IMR-90 (cell line): ENCODE results near the gene MLLT10. TPM values are rescaled to one million over a fixed set of nuclear protein-coding genes. Genes with fewer than 3 reads are reported as not detected.

Experiments
- ATAC-seq: fragments of 200-7000 bp; cut with Tn5 transposase; 2 replicates; pipeline ENCODE4 v1.9.1; 2020; ENCODE audit warnings: low read depth, mild to moderate bottlenecking, moderate library complexity
- Bru-seq: library from RNA; stranded (reverse); fragments of 400-500 nt; gene quantifications from one replicate; lab custom pipeline; 2021; lab: Mats Ljungman, UMichigan
- BruChase-seq, 2 experiments: library from RNA; stranded (reverse); fragments of 400-500 nt; gene quantifications; one replicate each; lab custom pipeline; 2021; lab: Mats Ljungman, UMichigan
- BruUV-seq: library from RNA; stranded (reverse); fragments of 400-500 nt; replicated peaks from 2 replicates; lab custom pipeline; 2021; lab: Mats Ljungman, UMichigan
- CTCF ChIA-PET: fragments of 300-600 bp; formaldehyde crosslinking; extraction: SDS; loops from one replicate; lab custom pipeline; 2021; ENCODE audit warnings: antibody characterized with exemption; lab: Yijun Ruan, JAX
- POLR2A ChIA-PET: fragments of 300-600 bp; sonication (Branson Sonifier 250); formaldehyde crosslinking; loops from one replicate; lab custom pipeline; 2022; ENCODE audit warnings: antibody characterized with exemption; ENCODE audit not compliant: unreplicated experiment; lab: Charles Lee
- DNase-seq: peaks from one replicate; pipeline ENCODE4 v3.0.0; 2013
- H2AFZ ChIP-seq: replicated peaks from 2 replicates; pipeline ENCODE3; 2013; ENCODE audit warnings: low read length, mild to moderate bottlenecking; ENCODE audit not compliant: poor library complexity
- H2AK5ac ChIP-seq: 2 replicates; pipeline ENCODE4 v1.6.1; 2013; ENCODE audit warnings: low read depth, low read length, inconsistent platforms
- H2AK9ac ChIP-seq: replicated peaks from 2 replicates; pipeline ENCODE3; 2013; ENCODE audit warnings: mild to moderate bottlenecking, low read depth, low read length, moderate library complexity; ENCODE audit not compliant: poor library complexity
- H2BK120ac ChIP-seq: 2 replicates; pipeline ENCODE4 v1.6.1; 2013; ENCODE audit warnings: low read depth, low read length, inconsistent platforms
- H2BK15ac ChIP-seq: 3 replicates; pipeline ENCODE4 v1.6.1; 2013; ENCODE audit warnings: low read depth, low read length, inconsistent platforms
- H2BK20ac ChIP-seq: 2 replicates; pipeline ENCODE4 v1.6.1; 2013; ENCODE audit warnings: low read depth, mild to moderate bottlenecking, inconsistent platforms, low read length, moderate library complexity
- H2BK5ac ChIP-seq: 2 replicates; pipeline ENCODE4 v1.6.1; 2013; ENCODE audit warnings: mild to moderate bottlenecking, low read depth, low read length, inconsistent platforms; ENCODE audit not compliant: poor library complexity, severe bottlenecking
- H3K14ac ChIP-seq: replicated peaks from 2 replicates; pipeline ENCODE4 v1.6.1; 2013; ENCODE audit warnings: low read depth, low read length, inconsistent platforms
- H3K18ac ChIP-seq: 2 replicates; pipeline ENCODE4 v1.6.1; 2013; ENCODE audit warnings: low read depth, low read length, control low read depth
- H3K23ac ChIP-seq: 2 replicates; pipeline ENCODE4 v1.6.1; 2013; ENCODE audit warnings: low read depth, low read length, inconsistent platforms
- H3K27ac ChIP-seq: 2 replicates; pipeline ENCODE4 v1.5.1; 2013; ENCODE audit warnings: mild to moderate bottlenecking, control low read depth, low read length; ENCODE audit not compliant: insufficient read depth
- H3K27me3 ChIP-seq: 2 replicates; pipeline ENCODE4 v1.6.1; 2013; ENCODE audit warnings: low read length; ENCODE audit not compliant: control insufficient read depth, insufficient read depth
- H3K36me3 ChIP-seq: 2 replicates; pipeline ENCODE4 v1.6.1; 2013; ENCODE audit warnings: low read length, mixed read lengths; ENCODE audit not compliant: control insufficient read depth, insufficient read depth
- H3K4ac ChIP-seq: 2 replicates; pipeline ENCODE4 v1.6.1; 2013; ENCODE audit warnings: low read depth, low read length, inconsistent platforms
- H3K4me1 ChIP-seq: 2 replicates; pipeline ENCODE4 v1.6.1; 2013; ENCODE audit warnings: low read length, mixed read lengths; ENCODE audit not compliant: control insufficient read depth, insufficient read depth
- H3K4me2 ChIP-seq: 2 replicates; pipeline ENCODE4 v1.6.1; 2013; ENCODE audit warnings: low read depth, mild to moderate bottlenecking, control low read depth, low read length, moderate library complexity
- H3K4me3 ChIP-seq: 2 replicates; pipeline ENCODE4 v1.5.1; 2013; ENCODE audit warnings: low read depth, mild to moderate bottlenecking, control low read depth, low read length, moderate library complexity; ENCODE audit not compliant: insufficient read depth
- H3K56ac ChIP-seq: 2 replicates; pipeline ENCODE4 v1.6.1; 2013; ENCODE audit warnings: low read length, inconsistent platforms; ENCODE audit not compliant: insufficient read depth; ENCODE audit errors: extremely low read depth
- H3K79me1 ChIP-seq, 2 experiments: 2 replicates each; pipeline ENCODE4 v1.6.1; 2013; ENCODE audit warnings: low read length in 2 of 2, inconsistent platforms in 1 of 2, low read depth in 1 of 2
- H3K9ac ChIP-seq: 2 replicates; pipeline ENCODE4 v1.6.1; 2013; ENCODE audit warnings: low read depth, low read length, control low read depth
- H3K9me1 ChIP-seq: 2 replicates; pipeline ENCODE4 v1.6.1; 2013; ENCODE audit warnings: low read length, inconsistent platforms; ENCODE audit not compliant: insufficient read depth
- H3K9me3 ChIP-seq: 2 replicates; pipeline ENCODE4 v1.6.1; 2013; ENCODE audit warnings: low read length; ENCODE audit not compliant: control insufficient read depth, insufficient read depth
- H4K20me1 ChIP-seq: 2 replicates; pipeline ENCODE4 v1.6.1; 2013; ENCODE audit warnings: low read length, inconsistent platforms; ENCODE audit not compliant: insufficient read depth
- H4K5ac ChIP-seq: 2 replicates; pipeline ENCODE4 v1.6.1; 2013; ENCODE audit warnings: mild to moderate bottlenecking, low read depth, low read length, control low read depth
- H4K8ac ChIP-seq, 2 experiments: 2 replicates each; pipeline ENCODE4 v1.6.1; 2013; ENCODE audit warnings: low read depth in 2 of 2, low read length in 2 of 2, control low read depth in 1 of 2, inconsistent platforms in 1 of 2
- H4K91ac ChIP-seq: 2 replicates; pipeline ENCODE4 v1.6.1; 2013; ENCODE audit warnings: low read depth, low read length, inconsistent platforms; ENCODE audit not compliant: insufficient read depth
- BHLHE40 ChIP-seq: fragments of 150-350 bp; IDR thresholded peaks from 2 replicates; pipeline ENCODE4 v1.6.1; 2016; ENCODE audit warnings: mild to moderate bottlenecking, low read depth, low read length
- CEBPB ChIP-seq: IDR thresholded peaks from 2 replicates; pipeline ENCODE4 v1.6.1; 2012; ENCODE audit warnings: low read depth, low read length, improper control_type of control experiment
- CHD1 ChIP-seq: IDR thresholded peaks from 2 replicates; pipeline ENCODE4 v1.6.1; 2012; ENCODE audit warnings: low read depth, low read length, improper control_type of control experiment
- CTCF ChIP-seq: conservative IDR thresholded peaks from 2 replicates; pipeline ENCODE4 v1.5.1; 2012; ENCODE audit warnings: mild to moderate bottlenecking, low read depth, low read length, improper control_type of control experiment
- ELK1 ChIP-seq: fragments of 150-350 bp; IDR thresholded peaks from 2 replicates; pipeline ENCODE4 v1.6.1; 2016; ENCODE audit warnings: low read depth, mild to moderate bottlenecking, low read length, moderate library complexity, borderline replicate concordance
- NFE2L2 ChIP-seq: fragments of 150-350 bp; IDR thresholded peaks from 2 replicates; pipeline ENCODE4 v1.6.1; 2016; ENCODE audit warnings: low read depth, mild to moderate bottlenecking, low read length
- POLR2A ChIP-seq: IDR thresholded peaks from 2 replicates; pipeline ENCODE4 v1.6.1; 2012; ENCODE audit warnings: mild to moderate bottlenecking, low read depth, low read length
- RAD21 ChIP-seq: IDR thresholded peaks from 2 replicates; pipeline ENCODE4 v1.6.1; 2012; ENCODE audit warnings: low read length, improper control_type of control experiment
- RCOR1 ChIP-seq: IDR thresholded peaks from 2 replicates; pipeline ENCODE4 v1.6.1; 2012; ENCODE audit warnings: mild to moderate bottlenecking, low read length, improper control_type of control experiment; ENCODE audit not compliant: insufficient replicate concordance
- RFX5 ChIP-seq: IDR thresholded peaks from 2 replicates; pipeline ENCODE4 v1.8.0; 2012; ENCODE audit warnings: low read depth, mild to moderate bottlenecking, low read length, moderate library complexity
- USF2 ChIP-seq: fragments of 150-350 bp; IDR thresholded peaks from 2 replicates; pipeline ENCODE4 v1.6.1; 2017; ENCODE audit warnings: mild to moderate bottlenecking, antibody characterized with exemption, low read length, low read depth
- WGBS, 2 experiments: methylation state at CpG; one replicate each; pipeline versions ENCODE4 v1.1.5 to v1.1.7; 2013; ENCODE audit warnings: missing lambda C conversion rate in 2 of 2; ENCODE audit not compliant: insufficient read length in 1 of 2; ENCODE audit errors: extremely low coverage in 2 of 2; 5-methylcytosine and 5-hydroxymethylcytosine counted together
- dilution Hi-C: fragments of 300-500 bp; cut with HindIII; formaldehyde crosslinking; loops from one replicate; pipeline ENCODE4 v1.14.3; 2018; ENCODE audit warnings: low sequenced_read_pairs; ENCODE audit not compliant: unreplicated experiment
- in situ Hi-C: fragments of 300-500 bp; cut with MboI; formaldehyde crosslinking; loops from 3 replicates; pipeline ENCODE4 v1.14.3; 2019; ENCODE audit warnings: low sequenced_read_pairs, inconsistent platforms, mixed read lengths
- intact Hi-C: fragments of 100-400 bp; cut with micrococcal nuclease; formaldehyde crosslinking; loops from 2 replicates; pipeline ENCODE4 v1.10.0; 2022
- long read RNA-seq: library from polyadenylated mRNA; unstranded; transcript quantifications from one replicate; pipeline ENCODE4 v2.0.0, GENCODE V29; 2021; ENCODE audit not compliant: unreplicated experiment
- polyA plus RNA-seq, 3 experiments: library from polyadenylated mRNA; depleted of rRNA; stranded (reverse); fragments of >200 nt; gene quantifications; 2 replicates each; pipeline ENCODE4 v1.2.3, GENCODE V29; 2012; ENCODE audit warnings: low replicate concordance in 1 of 3
- total RNA-seq: library from RNA; depleted of rRNA; stranded (reverse); fragments of >200 nt; gene quantifications from 2 replicates; pipeline ENCODE4 v1.2.3, GENCODE V29; 2012; rRNA removed

The MLLT10 gene
- total RNA-seq (29.0 and 31.9 TPM in 2 replicates), polyA plus RNA-seq (2012; rRNA removed) (22.5 and 23.9 TPM in 2 replicates), Bru-seq, nascent RNA (percentile 92 among the genes with signal in this experiment), BruChase-seq, experiment 1, labeled RNA remaining after a 6-hour chase (percentile 93 among the genes with signal in this experiment), BruChase-seq, experiment 2, labeled RNA remaining after a 2-hour chase (percentile 94 among the genes with signal in this experiment)
- polyA plus RNA-seq (2012; cell fraction: cytosol; rRNA removed), result 7.2 and 17.6 TPM in 2 replicates
- polyA plus RNA-seq (2012; cell fraction: nucleus; rRNA removed; ENCODE audit: low replicate concordance), result 27.3 and 103 TPM in 2 replicates
- long read RNA-seq, partial matches to known transcripts, result 8 of 9 reads
- long read RNA-seq, other reads (novel, unspliced or antisense), result 1 of 9 reads

GRCh38 chr10:21533467-21534279 lies at the start of gene MLLT10:
TSS of gene MLLT10 (plus strand) at chr10:21534232. CDS start at chr10:21534645, 413 bp downstream.
- Histone ChIP-seq H2BK15ac (no peak within 1 kb of the TSS; the same call in 2 of the 3 replicates), H2AK9ac (peak within 1 kb of the TSS; percentile 95), H3K4me2 (peak within 1 kb of the TSS; percentile 81), H4K20me1 (peaks cover 8% of the 10 kb centered on the region; the same call in 1 of the 2 replicates), H3K79me1 (peaks cover 2 to 14% of the 10 kb centered on the region in 2 experiments), H3K9ac (peak within 1 kb of the TSS; percentile 100), H4K91ac (peak within 1 kb of the TSS; percentile 87), H3K27ac (peak within 1 kb of the TSS; percentile 97), H2BK5ac (peak within 1 kb of the TSS; percentile 81), H2BK20ac (no peak within 1 kb of the TSS), H3K18ac (peak within 1 kb of the TSS; percentile 85), H3K56ac (peak within 1 kb of the TSS; percentile 92), H4K8ac (peak within 1 kb of the TSS; percentile 92 to 98), H3K36me3 (peaks cover 1% of the 10 kb centered on the region; the same call in 1 of the 2 replicates), H3K4me3 (peak within 1 kb of the TSS; percentile 89), H3K9me1 (no peaks in the 10 kb centered on the region), H3K4ac (peak within 1 kb of the TSS; percentile 87), H3K14ac (peak within 1 kb of the TSS; percentile 91), H4K5ac (peak within 1 kb of the TSS; percentile 47), H3K4me1 (0 out of 2 replicates have a peak, but pooled peaks cover 2% of the 10 kb centered on the region), H2BK120ac (peak within 1 kb of the TSS; percentile 50), H3K27me3 (no peaks in the 10 kb centered on the region), H3K9me3 (no peaks in the 10 kb centered on the region), H2AFZ (peak within 1 kb of the TSS; percentile 91), H2AK5ac (peak within 1 kb of the TSS; percentile 84), H3K23ac (peak within 1 kb of the TSS; percentile 89)
- POLR2A ChIA-PET, result no interaction called here
- DNase-seq (peak; percentile 94), ATAC-seq (peak; percentile 94)
- dilution Hi-C loops (no loop called here), in situ Hi-C loops (no loop called here), intact Hi-C loops (loop anchor here (1.0 to 2.0 kb wide), 3 partner anchors 7 to 255 kb away; no protein-coding TSS in a partner anchor)
- no TSS peak for BruUV-seq
- 5% methylated on average over 16 of the region's 74 CpGs; no CpG with 5 or more reads in 1 of the 2 experiments for WGBS, 2 experiments
- CTCF ChIA-PET, result interaction anchor here (1.3 kb wide), 1 partner anchor 255 kb away, joined by 3 read pairs; no protein-coding TSS in a partner anchor
- TF ChIP-seq NFE2L2 (no peak), BHLHE40 (peak; percentile 38), POLR2A (peak; percentile 59; the same call in 1 of the 2 replicates), USF2 (no peak), CHD1 (no peak), RAD21 (no peak; the same call in 1 of the 2 replicates), CEBPB (no peak), CTCF (peak; percentile 28), RCOR1 (no peak), ELK1 (no peak), RFX5 (no peak)
